HPDE6-E6E7 (cell line): ENCODE data around the gene ALPG.
"Not testable (repeated sequence)": the region's sequence is repeated elsewhere in the genome, so short reads cannot be mapped to it uniquely, and the experiment has no call there.

Experiments
- DNase-seq: peaks from one replicate; pipeline ENCODE4 v3.0.0; 2011; ENCODE audit warnings: missing footprints; ENCODE audit errors: extremely low spot score

The ALPG gene

DNA sequence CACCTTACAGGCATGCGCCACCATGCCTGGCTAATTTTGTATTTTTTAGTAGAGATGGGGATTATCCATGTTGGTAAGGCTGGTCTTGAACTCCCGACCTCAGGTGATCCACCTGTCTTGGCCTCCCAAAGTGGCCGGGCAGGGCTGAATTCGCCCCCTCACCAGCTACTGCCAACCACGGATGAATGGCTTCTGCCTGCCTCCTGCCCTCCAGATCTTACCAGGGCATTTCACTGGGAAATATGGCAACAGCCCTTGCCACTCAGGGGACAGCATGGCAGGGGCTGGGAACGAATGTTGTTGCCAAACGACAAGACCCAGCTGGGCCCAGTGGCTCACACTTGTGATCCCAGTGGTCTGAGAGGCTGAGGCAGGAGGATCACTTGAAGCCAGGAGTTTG, 29.9 kb upstream of the ALPG start:
- DNase-seq, result no peak

DNA sequence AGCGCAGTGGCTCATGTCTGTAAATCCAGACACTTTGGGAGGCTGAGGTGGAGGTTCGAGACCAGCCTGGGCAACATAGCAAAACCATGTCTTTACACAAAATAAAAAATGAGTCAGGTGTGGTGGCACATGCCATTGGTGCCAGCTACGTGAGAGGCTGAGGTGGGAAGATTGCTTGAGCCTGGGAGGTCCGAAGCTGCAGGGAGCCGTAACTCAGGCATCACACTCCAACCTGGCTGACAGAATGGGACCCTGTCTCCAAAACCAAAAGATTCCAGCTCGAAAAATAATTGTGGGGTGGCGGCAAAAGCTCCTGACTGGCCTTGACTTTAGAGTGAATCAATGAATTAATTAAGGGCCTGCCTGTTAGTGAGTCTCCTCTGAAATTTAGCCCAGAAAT, 29.3 kb upstream of the ALPG start:
- no peak for DNase-seq

DNA sequence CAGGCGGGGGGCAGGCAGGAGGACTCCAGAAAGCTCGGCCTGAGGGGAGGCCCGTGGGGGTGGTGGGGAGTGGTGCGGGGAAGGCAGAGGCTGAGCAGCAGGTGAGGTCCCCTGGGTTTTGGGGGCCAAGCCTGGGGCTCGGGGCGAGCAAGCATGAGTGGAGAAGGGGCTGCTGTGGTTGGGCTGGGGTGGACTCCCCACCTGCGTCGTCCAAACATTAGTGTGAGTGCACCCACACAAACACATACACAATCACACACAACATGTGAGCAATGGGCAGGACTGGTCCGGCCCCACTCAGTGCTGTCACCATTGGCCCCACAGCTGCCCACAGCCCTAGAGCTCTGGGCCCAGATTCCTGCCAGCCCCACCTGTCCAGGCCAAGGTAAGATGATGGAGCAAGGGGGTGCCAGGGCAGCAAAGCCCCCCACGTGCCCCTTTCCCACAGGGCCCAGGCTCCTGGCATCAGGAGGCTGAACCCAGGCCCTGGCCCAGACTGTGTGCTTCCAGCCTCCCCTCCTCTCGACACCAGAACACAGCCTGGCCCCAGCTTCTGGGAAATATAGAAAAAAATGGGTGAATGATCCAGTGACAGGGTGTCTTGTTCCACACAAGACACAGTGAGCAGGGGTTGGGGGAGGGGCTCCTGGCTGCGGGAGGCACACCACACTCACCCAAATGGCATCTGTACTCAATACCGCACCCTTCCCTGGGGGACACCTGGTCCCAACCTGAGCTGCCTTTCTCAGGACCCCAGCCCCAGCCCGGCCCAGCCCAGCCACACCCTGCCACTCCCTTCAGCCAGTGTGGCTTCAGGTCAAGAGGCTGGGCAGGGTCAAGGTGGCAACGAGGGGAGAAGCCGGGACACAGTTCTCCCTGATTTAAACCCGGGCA, 28.6 kb upstream of the ALPG start:
- DNase-seq, result no peak

DNA sequence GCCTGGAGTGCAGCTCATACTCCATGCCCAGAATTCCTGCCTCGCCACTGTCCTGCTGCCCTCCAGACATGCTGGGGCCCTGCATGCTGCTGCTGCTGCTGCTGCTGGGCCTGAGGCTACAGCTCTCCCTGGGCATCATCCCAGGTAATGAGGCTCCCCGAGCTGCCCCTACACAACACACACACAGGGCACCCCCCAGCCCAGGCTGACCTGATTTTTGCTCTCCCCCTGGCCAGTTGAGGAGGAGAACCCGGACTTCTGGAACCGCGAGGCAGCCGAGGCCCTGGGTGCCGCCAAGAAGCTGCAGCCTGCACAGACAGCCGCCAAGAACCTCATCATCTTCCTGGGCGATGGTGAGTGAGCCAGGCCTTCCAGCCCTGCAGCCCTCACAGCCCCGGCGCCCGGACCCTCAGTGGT, 27.9 kb upstream of the ALPG start, which contains the start of gene ALPP:
ALPP (plus strand) TSS at position 17 of the 417 bp plus-strand sequence; CDS start at position 69, 52 bp downstream.
- DNase-seq, result not testable (repeated sequence)

DNA sequence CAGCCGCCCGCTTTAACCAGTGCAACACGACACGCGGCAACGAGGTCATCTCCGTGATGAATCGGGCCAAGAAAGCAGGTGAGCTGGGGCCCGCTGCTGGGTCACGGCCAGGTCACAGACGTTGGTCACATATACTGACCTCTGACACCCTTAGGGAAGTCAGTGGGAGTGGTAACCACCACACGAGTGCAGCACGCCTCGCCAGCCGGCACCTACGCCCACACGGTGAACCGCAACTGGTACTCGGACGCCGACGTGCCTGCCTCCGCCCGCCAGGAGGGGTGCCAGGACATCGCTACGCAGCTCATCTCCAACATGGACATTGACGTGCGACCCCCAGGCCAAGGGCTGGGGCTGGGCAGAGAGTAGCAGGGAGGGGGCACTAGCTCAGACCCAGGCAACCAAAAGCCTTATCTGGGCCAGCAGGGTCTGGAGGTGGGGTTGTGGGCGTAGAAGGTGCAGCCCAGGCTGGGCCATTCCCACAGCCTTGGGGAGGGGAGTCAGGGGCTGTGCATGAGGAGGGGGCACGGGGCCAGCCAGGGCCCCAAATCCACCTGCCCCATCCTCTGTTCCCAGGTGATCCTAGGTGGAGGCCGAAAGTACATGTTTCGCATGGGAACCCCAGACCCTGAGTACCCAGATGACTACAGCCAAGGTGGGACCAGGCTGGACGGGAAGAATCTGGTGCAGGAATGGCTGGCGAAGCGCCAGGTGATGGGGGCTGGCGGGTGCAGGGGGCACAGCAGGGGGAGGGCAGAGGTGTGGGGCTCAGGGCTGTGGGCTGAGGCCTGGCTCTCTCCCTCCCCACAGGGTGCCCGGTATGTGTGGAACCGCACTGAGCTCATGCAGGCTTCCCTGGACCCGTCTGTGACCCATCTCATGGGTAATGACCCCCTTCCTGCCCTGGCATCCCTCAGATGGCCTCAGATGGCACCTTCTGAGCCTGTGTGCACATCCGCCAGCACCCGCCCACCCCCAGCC, 26.7 kb upstream of the ALPG start:
- not testable (repeated sequence) for DNase-seq

DNA sequence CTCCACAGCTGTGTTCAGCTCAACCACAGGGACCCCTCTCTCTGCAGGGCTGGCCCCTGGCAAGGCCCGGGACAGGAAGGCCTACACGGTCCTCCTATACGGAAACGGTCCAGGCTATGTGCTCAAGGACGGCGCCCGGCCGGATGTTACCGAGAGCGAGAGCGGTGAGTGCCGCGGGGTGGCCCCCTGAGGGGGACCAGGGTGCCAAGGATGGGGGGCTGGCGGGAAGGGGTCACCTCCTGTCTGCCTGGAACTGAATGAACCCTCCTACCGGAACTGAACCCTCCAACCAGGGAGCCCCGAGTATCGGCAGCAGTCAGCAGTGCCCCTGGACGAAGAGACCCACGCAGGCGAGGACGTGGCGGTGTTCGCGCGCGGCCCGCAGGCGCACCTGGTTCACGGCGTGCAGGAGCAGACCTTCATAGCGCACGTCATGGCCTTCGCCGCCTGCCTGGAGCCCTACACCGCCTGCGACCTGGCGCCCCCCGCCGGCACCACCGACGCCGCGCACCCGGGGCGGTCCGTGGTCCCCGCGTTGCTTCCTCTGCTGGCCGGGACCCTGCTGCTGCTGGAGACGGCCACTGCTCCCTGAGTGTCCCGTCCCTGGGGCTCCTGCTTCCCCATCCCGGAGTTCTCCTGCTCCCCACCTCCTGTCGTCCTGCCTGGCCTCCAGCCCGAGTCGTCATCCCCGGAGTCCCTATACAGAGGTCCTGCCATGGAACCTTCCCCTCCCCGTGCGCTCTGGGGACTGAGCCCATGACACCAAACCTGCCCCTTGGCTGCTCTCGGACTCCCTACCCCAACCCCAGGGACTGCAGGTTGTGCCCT, 25.2 kb upstream of the ALPG start:
- not testable (repeated sequence) for DNase-seq

DNA sequence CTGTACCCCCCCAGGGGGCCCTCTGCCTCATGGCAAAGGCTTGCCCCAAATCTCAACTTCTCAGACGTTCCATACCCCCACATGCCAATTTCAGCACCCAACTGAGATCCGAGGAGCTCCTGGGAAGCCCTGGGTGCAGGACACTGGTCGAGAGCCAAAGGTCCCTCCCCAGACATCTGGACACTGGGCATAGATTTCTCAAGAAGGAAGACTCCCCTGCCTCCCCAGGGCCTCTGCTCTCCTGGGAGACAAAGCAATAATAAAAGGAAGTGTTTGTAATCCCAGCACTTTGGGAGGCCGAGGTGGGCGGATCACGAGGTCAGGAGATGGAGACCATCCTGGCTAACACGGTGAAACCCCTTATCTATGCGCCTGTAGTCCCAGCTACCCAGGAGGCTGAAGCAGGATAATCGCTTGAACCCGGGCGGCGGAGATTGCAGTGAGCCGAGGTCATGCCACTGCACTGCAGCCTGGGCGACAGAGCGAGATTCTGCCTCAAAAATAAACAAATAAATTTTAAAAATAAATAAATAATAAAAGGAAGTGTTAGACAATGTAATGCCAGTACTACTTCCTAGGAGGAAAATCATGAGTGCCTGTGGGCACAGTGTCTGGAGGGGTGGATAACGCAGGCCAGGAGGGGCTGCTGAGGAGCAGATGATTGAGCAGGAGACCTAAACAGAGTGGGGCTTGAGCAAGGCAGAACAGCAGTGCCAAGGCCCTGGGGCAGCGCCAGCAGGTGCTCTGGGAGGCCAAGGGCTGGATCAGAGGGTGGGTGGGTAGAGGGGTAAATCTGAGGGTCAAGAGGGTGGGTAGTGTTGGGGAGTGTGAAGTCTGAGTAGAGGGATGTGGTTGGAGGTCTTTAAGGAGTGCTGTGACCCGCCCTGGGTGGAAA, 24.1 kb upstream of the ALPG start:
- DNase-seq, result no peak

DNA sequence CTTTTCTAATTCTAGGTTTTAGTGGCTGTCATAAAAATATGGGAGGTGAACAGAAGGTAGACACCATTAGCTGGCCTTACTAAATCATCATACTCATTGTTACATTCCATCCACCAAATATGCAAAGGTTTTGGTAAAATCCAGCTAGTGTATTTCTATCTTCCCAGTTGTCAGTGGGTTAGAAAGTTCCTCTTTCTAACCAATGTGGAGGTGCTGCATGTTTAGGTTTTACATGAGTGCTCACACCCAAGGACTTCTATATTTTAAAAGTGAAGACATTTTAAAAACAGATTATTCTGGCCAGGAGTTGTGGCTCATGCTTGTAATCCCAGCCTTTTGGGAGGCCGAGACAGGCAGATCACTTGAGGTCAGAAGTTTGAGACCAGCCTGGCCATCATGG, 22.2 kb upstream of the ALPG start:
- DNase-seq, result no peak

DNA sequence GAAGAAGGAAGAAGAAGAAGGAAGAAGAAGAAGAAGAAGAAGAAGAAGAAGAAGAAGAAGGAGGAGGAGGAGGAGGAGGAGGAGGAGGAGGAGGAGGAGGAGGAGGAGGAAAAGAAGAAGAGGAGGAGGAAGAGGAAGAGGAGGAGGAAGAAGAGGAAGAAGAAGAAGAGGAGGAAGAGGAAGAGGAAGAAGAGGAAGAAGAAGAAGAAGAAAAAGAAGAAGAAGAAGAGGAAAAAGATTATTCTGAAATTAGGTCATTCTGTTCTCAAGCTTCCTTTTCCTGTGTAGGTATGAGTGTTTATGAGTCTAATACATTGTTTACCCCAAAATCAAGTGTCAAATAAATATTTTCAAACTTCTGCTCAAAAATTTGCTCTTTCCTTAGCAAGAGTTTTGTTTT, 21.6 kb upstream of the ALPG start:
- not testable (repeated sequence) for DNase-seq

DNA sequence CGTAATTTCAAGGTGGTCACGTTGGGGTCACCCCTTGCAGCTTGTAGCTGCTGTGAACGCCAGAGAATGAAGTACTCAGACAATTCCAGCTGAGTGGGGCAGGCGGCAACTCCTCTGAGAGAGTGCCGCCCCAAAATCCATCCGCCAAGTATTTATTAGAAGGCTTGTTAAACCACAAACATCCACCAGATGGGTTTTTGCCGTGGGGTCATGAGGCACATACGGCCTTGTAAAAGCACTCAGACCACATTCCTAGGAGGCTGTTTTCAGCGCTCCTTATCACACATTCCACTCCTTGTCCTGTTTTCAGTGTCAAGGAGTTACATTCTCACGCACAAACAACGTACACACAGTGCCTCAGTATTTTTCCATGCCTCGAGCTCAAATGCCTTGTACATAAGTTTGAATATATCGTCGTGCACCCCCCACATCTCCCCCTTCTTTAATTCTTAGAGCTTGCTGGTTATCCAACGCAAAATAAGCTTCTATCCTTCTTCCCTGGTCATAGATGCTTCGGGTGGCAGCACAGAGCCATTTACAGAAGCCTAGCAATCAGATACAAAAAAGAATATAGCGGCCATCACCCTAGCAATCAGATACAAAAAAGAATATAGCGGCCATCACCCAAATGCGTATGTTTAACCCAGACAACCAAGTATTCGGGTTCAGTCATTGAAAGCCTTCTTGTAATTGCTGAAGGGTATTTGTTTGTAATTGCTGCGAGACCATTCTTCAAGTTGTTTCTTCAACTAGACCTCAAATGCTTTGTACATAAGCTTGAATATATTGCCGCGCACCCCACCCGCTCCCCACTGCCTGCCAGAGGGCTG, 20.8 kb upstream of the ALPG start:
- DNase-seq, result no peak

DNA sequence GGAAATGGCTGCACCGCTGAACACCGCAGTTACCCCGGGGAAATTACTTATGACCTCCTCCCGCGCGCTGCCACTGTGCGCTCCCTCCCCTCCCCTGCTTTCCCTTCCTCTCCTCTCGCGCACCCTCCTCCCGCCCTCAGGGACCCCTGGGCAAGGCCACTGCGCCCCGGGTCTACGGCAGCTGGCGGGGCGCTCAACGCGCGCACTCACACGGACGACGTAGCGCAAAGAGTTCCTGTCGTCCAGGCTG, 20.2 kb upstream of the ALPG start:
- DNase-seq, result no peak

DNA sequence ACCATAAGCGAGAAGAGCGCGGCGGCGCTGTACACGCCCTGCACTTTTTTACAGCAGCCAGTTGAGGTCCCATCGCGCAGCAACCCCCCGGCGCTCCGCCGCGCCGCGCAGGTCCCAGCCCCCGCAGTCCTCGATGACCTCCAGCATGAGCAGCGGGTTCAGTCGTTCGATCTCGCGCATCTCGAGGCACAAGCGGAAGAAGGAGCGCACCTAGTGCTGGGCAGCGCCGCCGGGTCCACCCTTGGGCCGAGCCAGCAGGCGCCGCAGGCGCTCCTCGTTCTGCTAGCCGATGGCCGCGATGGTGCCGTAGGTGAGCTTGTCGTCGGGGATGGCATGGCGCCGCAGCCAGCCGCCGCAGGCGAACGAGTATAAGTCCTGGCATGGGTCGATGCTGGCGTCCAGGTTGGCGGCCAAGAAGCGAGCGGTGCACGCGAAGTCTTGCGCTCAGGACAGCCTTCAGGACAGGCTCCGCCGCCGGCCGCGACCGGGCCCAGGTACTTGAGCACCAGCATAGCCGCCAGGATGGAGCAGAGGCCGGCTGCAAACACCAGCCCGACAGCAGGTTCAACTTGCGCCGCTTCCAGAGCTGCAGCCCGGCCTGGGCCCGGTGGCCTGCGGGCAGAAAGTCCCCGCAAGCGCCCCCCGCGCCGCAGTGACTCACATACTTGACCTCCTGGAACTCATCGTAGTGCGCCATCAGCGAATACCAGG, 19.7 kb upstream of the ALPG start:
- DNase-seq, result no peak

DNA sequence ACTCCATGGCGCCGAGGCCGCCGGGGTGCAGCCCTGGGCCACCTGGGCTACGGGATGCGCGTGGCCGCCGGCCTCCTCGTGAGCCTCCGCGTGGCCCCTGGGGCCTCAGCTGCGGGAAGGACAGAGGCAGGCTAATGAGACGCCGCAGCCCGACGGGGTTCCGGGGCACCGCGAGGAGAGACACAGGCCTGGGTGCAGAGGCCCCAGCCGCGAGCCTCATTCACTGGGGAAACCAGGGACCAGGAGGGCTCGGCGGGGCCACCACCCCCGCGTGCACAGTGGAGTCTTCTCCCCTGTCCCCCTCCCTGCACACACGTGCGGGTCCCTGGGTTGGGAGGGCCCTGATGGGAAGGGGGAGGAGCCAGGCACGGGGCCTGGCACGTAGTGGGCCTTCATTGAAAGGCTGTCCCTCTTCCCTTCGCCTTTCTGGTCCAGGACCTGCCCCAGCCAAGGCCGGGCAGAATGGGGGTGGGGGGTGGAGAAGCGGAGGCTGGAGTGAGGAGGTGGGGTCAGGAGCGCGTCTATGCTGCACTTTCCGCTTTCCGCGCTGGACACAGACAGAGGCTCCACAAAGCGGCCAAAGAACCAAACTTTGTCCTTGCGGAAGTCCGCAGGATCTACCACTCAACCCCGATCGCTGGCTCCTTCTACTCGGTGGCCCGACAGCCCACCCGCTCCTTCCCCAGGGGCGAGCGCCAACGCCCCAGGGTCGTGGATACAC, 19.0 kb upstream of the ALPG start:
- no peak for DNase-seq

DNA sequence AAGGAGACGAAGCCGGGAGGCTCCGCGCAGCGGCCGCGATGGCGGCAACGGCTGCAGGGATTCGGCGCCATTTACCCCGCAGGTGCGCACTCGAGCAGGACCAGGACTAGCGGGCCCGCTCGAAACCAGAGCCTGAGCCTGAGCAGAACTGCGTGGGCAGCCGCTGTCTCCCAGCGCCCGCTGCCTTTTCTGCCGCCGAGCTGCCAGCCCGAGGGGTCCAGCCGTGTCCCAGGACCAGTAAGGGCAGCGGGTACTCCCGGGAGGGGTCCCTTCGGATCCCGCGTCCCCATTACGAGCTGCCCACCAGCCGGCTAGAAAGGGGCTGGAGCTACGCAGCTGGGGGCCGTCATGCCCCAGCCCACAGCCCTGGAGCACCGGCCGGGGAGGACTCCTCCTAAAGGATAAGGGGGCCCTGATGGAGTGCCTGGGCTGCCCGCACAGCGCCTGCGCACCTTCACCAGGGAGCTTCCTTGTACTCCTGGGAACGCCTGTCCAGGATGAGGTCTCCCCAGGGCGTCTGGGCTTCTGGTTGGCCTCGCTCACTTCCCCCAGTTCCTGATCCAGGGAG, 18.2 kb upstream of the ALPG start:
- DNase-seq, result no peak

DNA sequence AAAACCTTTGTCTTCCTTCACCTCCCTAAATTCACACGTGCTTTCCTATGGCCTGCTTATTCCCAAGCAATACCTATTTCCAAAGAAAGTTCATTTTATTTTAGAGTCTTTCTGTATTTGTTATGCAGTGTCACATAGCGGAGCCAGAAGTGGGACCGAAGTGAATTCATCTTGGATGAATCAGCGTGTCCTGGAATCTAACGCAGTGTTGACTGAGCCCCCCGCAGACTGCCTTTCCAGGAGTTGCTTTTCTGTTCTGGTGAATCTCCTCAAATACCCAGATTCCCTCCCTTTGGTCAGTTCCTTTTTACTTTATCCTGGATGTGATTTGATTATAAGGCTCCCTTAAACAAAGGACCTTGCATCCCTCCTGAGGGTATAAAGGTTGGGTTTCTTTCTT, 17.3 kb upstream of the ALPG start:
- no peak for DNase-seq

DNA sequence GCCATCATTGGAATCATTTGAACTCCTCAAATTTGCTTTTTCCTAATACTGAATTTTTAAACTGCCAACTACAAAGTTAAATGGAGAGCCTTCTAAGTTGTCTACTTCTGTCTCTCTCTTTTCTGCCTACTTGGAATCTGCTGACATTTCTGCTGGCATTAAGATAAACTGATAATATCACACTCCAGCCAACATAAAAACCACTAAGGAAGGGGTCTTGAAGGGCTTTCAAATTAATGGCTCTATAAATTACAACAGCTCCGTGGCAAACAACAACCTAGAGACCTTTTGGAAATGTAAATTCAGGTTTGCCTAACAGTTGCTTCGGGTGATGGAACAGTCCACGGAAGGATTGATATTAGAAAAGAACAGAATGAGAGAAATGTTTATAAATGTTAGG, 16.0 kb upstream of the ALPG start:
- DNase-seq, result no peak

DNA sequence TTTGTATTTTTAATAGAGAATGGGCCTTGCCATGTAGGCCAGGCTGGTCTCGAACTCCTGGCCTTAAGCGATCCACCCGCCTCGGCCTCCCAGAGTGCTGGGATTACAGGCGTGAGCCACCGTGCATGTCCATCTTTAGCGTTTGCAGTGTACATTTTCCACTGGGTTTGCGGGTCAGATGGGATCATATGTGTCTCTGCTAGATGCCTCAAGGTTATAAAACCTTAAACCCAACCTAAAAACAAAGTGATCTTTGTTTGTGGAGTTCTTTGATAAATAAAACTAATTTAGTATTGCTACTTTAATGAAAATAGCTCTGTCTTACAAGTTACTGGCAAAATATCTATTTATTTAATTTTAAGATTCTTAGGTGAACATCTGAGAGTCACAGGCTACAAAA, 13.1 kb upstream of the ALPG start:
- no peak for DNase-seq

DNA sequence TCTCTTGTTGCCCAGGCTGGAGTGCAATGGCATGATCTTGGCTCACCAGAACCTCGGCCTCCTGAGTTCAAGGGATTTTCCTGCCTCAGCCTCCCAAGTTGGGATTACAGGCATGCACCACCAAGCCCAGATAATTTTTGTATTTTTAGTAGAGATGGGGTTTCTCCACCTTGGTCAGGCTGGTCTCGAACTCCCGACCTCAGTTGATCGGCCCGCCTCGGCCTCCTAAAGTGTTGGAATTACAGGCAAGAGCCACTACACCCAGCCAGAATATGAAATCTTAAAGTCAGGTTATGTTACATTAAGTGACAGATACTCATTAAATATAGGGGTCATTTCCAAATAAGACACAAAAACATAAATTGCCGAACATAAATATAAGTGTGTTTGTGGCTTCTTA, 12.2 kb upstream of the ALPG start:
- DNase-seq, result not testable (repeated sequence)
